DND-41 (cell line): ENCODE results near the gene AGAP2.

Experiments used
- ATAC-seq: fragments of 200-7000 bp; cut with Tn5 transposase; 3 replicates; pipeline ENCODE4 v1.9.1; 2021; ENCODE audit warnings: low read depth; ENCODE audit not compliant: insufficient read depth
- DNase-seq: peaks from one replicate; pipeline ENCODE4 v3.0.0-alpha.2; 2020
- H2AFZ ChIP-seq: 2 replicates; pipeline ENCODE4 v1.6.0; 2012; ENCODE audit warnings: low read depth, low read length
- H3K27ac ChIP-seq: 2 replicates; pipeline ENCODE4 v1.5.1; 2012; ENCODE audit warnings: low read length, inconsistent platforms
- H3K27me3 ChIP-seq: fragments of 200-600 bp; sonication (generic); 2 replicates; pipeline ENCODE4 v1.6.0; 2012; ENCODE audit warnings: low read length, mild to moderate bottlenecking, inconsistent platforms; ENCODE audit not compliant: insufficient read depth, poor library complexity
- H3K36me3 ChIP-seq: 2 replicates; pipeline ENCODE4 v1.5.1; 2012; ENCODE audit warnings: low read length, inconsistent platforms; ENCODE audit not compliant: insufficient read depth
- H3K4me1 ChIP-seq: 2 replicates; pipeline ENCODE4 v1.5.1; 2012; ENCODE audit warnings: mild to moderate bottlenecking, low read length; ENCODE audit not compliant: insufficient read depth
- H3K4me2 ChIP-seq: 2 replicates; pipeline ENCODE4 v1.6.0; 2012; ENCODE audit warnings: mild to moderate bottlenecking, moderate library complexity, low read length, inconsistent platforms; ENCODE audit not compliant: insufficient read depth
- H3K4me3 ChIP-seq, 2 experiments: fragments of 200-600 bp in 1 of 2; shearing (Covaris generic) in 1 of 2; 2 replicates each; pipeline ENCODE4 v1.5.1; 2012 to 2016; ENCODE audit warnings: inconsistent platforms in 2 of 2, low read length in 2 of 2, mild to moderate bottlenecking in 2 of 2, low read depth in 1 of 2, moderate library complexity in 1 of 2
- H3K79me2 ChIP-seq: 2 replicates; pipeline ENCODE4 v1.6.0; 2012; ENCODE audit warnings: low read length, inconsistent platforms; ENCODE audit not compliant: insufficient read depth
- H3K9ac ChIP-seq: 2 replicates; pipeline ENCODE4 v1.6.0; 2012; ENCODE audit warnings: low read depth, mild to moderate bottlenecking, inconsistent platforms, low read length, moderate library complexity
- H3K9me3 ChIP-seq: 2 replicates; pipeline ENCODE4 v1.5.1; 2012; ENCODE audit warnings: low read length, moderate library complexity, mild to moderate bottlenecking, inconsistent platforms; ENCODE audit not compliant: insufficient read depth, severe bottlenecking
- H4K20me1 ChIP-seq: 2 replicates; pipeline ENCODE4 v1.6.0; 2012; ENCODE audit warnings: low read length; ENCODE audit not compliant: insufficient read depth
- EZH2 ChIP-seq: IDR thresholded peaks from 3 replicates; pipeline ENCODE4 v1.6.1; 2012; ENCODE audit warnings: borderline replicate concordance, low read depth, mild to moderate bottlenecking, moderate library complexity, low read length, inconsistent platforms; ENCODE audit not compliant: severe bottlenecking
- TF ChIP-seq, protein P1 (sequence below): IDR thresholded peaks from 2 replicates; pipeline ENCODE4 v1.5.1; 2012; ENCODE audit warnings: borderline replicate concordance, low read length, moderate library complexity, mild to moderate bottlenecking; ENCODE audit not compliant: poor library complexity, severe bottlenecking; ENCODE audit errors: extremely low read depth

Gene AGAP2

DNA sequence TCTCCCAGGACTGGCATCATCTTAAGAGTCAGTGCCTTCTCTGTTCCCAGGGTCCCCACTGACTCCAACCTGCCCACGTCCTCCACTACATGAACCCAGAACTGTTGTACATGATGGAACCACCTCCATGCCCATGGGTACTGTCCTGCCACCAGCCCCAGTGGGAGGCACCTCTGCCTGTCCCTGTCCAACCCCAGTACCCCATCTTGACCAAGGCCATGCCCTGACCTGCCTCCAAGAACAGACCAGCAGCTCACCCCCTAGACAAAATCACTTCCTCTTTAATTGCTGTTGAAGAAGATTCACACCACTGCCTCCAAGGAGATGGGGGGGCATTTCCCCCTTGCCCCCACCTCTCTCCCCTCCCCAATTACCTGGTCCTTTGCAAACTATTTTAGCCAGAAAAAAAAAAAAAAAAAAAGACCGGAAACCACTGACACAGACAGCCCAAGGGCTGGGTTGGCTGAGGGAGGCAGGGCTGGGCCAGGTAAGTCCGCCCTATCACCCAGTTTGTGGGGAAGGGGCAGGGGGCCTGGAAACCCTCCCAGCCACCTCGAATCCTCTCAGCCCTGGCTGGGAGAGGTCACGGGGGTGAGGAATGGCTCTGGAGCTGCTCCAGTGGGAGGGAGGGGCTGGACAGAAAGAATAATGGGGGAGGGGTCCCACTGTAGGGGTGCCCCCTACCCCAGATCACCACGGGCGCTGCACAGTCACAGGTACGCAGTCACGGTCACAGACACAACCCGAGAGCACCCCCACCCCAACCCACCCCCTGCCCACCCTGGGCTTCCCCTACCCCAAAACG is 13.4 kb downstream of the AGAP2 start:
- Histone ChIP-seq H3K79me2 (no peaks in the 10 kb centered on the region), H3K9ac (no peak overlapping the region), H2AFZ (no peak overlapping the region), H3K9me3 (no peaks in the 10 kb centered on the region), H3K36me3 (peaks cover 50% of the 10 kb centered on the region), H3K4me3 (no peak overlapping the region), H4K20me1 (no peaks in the 10 kb centered on the region; the same call in 1 of the 2 replicates), H3K27me3 (no peaks in the 10 kb centered on the region), H3K27ac (no peak overlapping the region), H3K4me2 (no peak overlapping the region), H3K4me1 (no peaks in the 10 kb centered on the region)
- DNase-seq, result no peak
- TF ChIP-seq, protein P1, sequence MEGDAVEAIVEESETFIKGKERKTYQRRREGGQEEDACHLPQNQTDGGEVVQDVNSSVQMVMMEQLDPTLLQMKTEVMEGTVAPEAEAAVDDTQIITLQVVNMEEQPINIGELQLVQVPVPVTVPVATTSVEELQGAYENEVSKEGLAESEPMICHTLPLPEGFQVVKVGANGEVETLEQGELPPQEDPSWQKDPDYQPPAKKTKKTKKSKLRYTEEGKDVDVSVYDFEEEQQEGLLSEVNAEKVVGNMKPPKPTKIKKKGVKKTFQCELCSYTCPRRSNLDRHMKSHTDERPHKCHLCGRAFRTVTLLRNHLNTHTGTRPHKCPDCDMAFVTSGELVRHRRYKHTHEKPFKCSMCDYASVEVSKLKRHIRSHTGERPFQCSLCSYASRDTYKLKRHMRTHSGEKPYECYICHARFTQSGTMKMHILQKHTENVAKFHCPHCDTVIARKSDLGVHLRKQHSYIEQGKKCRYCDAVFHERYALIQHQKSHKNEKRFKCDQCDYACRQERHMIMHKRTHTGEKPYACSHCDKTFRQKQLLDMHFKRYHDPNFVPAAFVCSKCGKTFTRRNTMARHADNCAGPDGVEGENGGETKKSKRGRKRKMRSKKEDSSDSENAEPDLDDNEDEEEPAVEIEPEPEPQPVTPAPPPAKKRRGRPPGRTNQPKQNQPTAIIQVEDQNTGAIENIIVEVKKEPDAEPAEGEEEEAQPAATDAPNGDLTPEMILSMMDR, result no peak
- no peak for TF ChIP-seq EZH2
- 0 out of 3 replicates have a peak, but pooled peaks have one; percentile 1 for ATAC-seq

DNA sequence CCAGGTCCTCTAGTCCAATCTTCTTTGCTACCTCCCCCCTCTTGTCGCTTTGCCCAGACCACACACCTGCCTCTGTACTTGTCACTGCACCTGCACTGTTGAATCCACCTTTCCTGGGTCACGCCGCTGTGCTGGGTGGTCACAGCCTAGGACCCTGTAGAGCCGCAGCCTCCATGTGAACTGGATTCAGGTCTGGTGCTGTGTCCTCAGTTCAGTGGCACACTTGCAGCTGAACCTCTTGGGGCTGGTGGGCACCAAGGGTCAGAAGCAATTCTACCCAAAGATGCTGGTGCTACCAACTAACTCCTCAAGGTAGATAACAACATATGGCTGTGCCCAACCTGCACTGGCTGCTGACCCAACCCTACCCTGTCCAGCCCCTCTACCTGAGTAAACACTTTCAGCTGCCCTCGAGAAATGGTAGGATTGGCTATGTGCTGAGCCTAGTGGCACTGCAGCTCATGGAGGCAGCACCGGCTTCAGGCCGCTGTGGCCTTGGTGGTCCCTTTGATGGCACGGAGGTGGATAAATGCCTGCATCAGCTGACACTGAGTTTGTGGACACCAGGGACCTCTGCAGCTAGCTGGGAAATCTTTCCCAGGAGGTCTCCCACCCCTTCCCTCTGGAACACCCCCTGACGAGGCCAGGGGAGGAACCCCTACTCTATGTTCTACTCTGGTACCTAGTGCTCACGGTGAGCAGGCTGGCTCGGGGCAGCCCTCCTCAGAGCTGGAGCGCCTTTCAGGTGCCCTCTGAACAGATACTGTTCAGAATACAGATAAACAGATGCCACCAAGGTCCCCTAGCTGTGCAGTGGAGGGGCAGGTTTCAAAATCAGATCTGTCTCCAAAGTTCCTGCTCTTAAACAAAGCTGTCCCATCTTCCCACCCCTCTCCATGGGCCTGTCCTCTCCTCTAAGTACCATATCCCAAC is 14.3 kb downstream of the AGAP2 start:
- no peaks in the 10 kb centered on the region for H3K27me3 ChIP-seq
- TF ChIP-seq, protein P1, result no peak
- TF ChIP-seq EZH2, result no peak
- H3K27ac ChIP-seq, result no peak overlapping the region
- no peak overlapping the region for H3K4me3 ChIP-seq
- H3K4me2 ChIP-seq, result no peak overlapping the region
- no peak overlapping the region for H3K9ac ChIP-seq
- ATAC-seq, result 0 out of 3 replicates have a peak, but pooled peaks have one; percentile 10
- no peaks in the 10 kb centered on the region for H3K4me1 ChIP-seq
- H4K20me1 ChIP-seq, result no peaks in the 10 kb centered on the region; the same call in 1 of the 2 replicates
- no peaks in the 10 kb centered on the region for H3K79me2 ChIP-seq
- H3K36me3 ChIP-seq, result peaks cover 50% of the 10 kb centered on the region
- no peaks in the 10 kb centered on the region for H3K9me3 ChIP-seq
- no peak for DNase-seq
- no peak overlapping the region for H2AFZ ChIP-seq

DNA sequence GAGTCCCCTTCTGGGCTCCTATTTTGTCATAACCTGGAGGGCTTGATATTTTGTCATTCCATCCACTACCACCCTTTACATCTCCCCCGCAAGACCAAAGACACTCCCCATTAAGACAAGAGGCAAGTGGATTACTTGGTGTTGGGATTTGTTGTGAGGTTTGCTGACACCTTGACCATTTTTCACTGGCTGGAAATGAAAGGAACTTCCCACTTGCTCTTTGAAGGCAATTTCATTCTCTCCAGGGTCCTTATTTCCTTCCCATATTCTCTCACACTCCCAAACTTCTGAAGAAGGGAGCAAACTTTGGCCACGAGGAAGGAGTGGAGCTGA is 14.9 kb downstream of the AGAP2 start:
- Histone ChIP-seq H4K20me1 (no peaks in the 10 kb centered on the region; the same call in 1 of the 2 replicates), H3K9ac (no peak overlapping the region), H3K9me3 (no peaks in the 10 kb centered on the region), H3K4me3 (no peak overlapping the region), H3K27me3 (no peaks in the 10 kb centered on the region), H3K4me2 (no peak overlapping the region), H3K36me3 (peaks cover 56% of the 10 kb centered on the region), H3K27ac (no peak overlapping the region), H3K4me1 (no peaks in the 10 kb centered on the region), H2AFZ (no peak overlapping the region), H3K79me2 (no peaks in the 10 kb centered on the region)
- DNase-seq, result no peak
- no peak for ATAC-seq
- TF ChIP-seq EZH2, result no peak
- TF ChIP-seq, protein P1, result no peak
